ENCODE data around the gene THSD4. TPM values are rescaled to one million over a fixed set of nuclear protein-coding genes. Genes with fewer than 3 reads are reported as not detected.

The THSD4 gene
- total and polyA plus RNA-seq, 9 of the 15 experiments (the other 6 are each of a cell fraction or from before 2014, with no cell fraction given): 0.04 TPM; not detected in 5

DNA sequence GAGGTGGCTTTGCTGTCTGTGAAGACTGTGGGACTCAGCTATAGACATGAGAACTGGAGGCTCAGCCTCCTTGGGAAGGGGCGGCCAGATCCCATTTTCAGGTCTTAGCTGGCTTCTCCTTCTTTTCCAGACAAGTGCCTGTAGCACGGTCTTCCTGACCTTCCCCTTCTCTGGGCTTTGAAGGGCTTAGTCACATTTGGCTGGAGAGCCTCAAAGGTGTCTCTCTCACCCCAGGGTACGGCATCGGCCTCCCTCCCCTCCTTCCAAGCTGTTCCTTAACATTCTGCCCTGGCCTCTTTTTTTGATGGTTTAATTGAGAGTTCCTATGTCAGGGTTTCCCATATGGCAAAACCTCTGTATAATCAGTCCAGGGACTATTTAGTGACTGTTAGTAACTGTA, 242.7 kb downstream of the THSD4 start (continued):
- TF ChIP-seq TEAD4 (IDR thresholded peaks at IDR 0.05; ENCODE audit: low read length): no peak
- TF ChIP-seq TEAD4 (CRISPR knock-in tag; IDR thresholded peaks at IDR 0.05; ENCODE audit: borderline replicate concordance): no peak
- no peak for TF ChIP-seq ZNF3 (CRISPR knock-in tag; IDR thresholded peaks at IDR 0.05)
- TF ChIP-seq, protein P1, sequence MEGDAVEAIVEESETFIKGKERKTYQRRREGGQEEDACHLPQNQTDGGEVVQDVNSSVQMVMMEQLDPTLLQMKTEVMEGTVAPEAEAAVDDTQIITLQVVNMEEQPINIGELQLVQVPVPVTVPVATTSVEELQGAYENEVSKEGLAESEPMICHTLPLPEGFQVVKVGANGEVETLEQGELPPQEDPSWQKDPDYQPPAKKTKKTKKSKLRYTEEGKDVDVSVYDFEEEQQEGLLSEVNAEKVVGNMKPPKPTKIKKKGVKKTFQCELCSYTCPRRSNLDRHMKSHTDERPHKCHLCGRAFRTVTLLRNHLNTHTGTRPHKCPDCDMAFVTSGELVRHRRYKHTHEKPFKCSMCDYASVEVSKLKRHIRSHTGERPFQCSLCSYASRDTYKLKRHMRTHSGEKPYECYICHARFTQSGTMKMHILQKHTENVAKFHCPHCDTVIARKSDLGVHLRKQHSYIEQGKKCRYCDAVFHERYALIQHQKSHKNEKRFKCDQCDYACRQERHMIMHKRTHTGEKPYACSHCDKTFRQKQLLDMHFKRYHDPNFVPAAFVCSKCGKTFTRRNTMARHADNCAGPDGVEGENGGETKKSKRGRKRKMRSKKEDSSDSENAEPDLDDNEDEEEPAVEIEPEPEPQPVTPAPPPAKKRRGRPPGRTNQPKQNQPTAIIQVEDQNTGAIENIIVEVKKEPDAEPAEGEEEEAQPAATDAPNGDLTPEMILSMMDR (IDR thresholded peaks at IDR 0.05 in 2 of 3, conservative IDR thresholded peaks at IDR 0.05 in 1 of 3; ENCODE audit: insufficient read depth in 2 of 3, low read depth in 1 of 3, low read length in 3 of 3): no peak

DNA sequence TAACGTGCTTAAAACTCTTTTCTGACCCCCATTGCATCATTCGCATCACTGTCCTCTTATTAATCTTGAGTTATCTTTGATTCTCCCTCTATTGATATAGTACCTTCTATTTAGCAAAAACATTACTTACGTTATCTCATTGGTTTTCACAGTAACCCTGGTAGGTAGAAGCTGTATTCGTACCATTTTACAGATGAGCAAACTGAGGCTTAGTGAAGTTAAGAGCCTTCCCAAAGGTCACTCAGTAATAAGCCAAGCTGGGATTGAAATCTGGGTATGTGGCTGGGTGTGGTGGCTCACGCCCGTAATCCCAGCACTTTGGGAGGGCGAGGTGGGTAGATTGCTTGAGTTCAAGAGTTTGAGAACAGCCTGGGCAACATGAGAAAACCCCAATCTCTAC, 244.0 kb downstream of the THSD4 start:
- no peaks in the 10 kb centered on the region for H3K79me2 ChIP-seq (ENCODE audit: control insufficient read depth, insufficient read depth, low read length)
- BruUV-seq (replicated peaks): no TSS peak
- in situ Hi-C loops (cut with MboI) (no loop called here), intact Hi-C loops (cut with micrococcal nuclease) (no loop called here)
- H3K4me1 ChIP-seq (replicated peaks in 1 of 2; ENCODE audit: control insufficient read depth in 2 of 2, insufficient read depth in 2 of 2, low read length in 2 of 2): no peaks in the 10 kb centered on the region
- H3K9me3 ChIP-seq (replicated peaks; ENCODE audit: control insufficient read depth, insufficient read depth, low read depth, low read length): no peaks in the 10 kb centered on the region
- 0% methylated on average over 7 of the region's 7 CpGs for WGBS (ENCODE audit: insufficient coverage, low coverage, missing lambda C conversion rate)
- no peak overlapping the region for H2AFZ ChIP-seq (ENCODE audit: low read depth, low read length)
- no peak overlapping the region for H3K9ac ChIP-seq (ENCODE audit: insufficient read depth in 1 of 2, low read depth in 2 of 2, low read length in 2 of 2)
- no peak for TF ChIP-seq KDM2B (CRISPR knock-in tag; IDR thresholded peaks at IDR 0.05)
- no peak for TF ChIP-seq CBX1 (IDR thresholded peaks at IDR 0.05; ENCODE audit: low read depth)
- TF ChIP-seq CEBPG (CRISPR knock-in tag; IDR thresholded peaks at IDR 0.05): no peak
- TF ChIP-seq CEBPG (tag; conservative IDR thresholded peaks at IDR 0.05 in 1 of 2, IDR thresholded peaks at IDR 0.05 in 1 of 2): no peak
- TF ChIP-seq, protein P2, sequence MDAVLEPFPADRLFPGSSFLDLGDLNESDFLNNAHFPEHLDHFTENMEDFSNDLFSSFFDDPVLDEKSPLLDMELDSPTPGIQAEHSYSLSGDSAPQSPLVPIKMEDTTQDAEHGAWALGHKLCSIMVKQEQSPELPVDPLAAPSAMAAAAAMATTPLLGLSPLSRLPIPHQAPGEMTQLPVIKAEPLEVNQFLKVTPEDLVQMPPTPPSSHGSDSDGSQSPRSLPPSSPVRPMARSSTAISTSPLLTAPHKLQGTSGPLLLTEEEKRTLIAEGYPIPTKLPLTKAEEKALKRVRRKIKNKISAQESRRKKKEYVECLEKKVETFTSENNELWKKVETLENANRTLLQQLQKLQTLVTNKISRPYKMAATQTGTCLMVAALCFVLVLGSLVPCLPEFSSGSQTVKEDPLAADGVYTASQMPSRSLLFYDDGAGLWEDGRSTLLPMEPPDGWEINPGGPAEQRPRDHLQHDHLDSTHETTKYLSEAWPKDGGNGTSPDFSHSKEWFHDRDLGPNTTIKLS (IDR thresholded peaks at IDR 0.05; ENCODE audit: borderline replicate concordance, low read depth): no peak
- no peak for TF ChIP-seq CBFB (CRISPR knock-in tag; IDR thresholded peaks at IDR 0.05)
- no peak for TF ChIP-seq FOXK2 (conservative IDR thresholded peaks at IDR 0.05 in 1 of 2, IDR thresholded peaks at IDR 0.05 in 1 of 2; ENCODE audit: low read depth in 2 of 2)
- TF ChIP-seq RBM25 (IDR thresholded peaks at IDR 0.05; ENCODE audit: low read depth, low read length, severe bottlenecking): peak; percentile 64
- no peak for TF ChIP-seq ZNF584 (CRISPR knock-in tag; IDR thresholded peaks at IDR 0.05; ENCODE audit: low read depth)
- no peak for TF ChIP-seq PCBP1 (IDR thresholded peaks at IDR 0.05; ENCODE audit: low read depth, low read length, poor library complexity, severe bottlenecking)
- no peaks in the 10 kb centered on the region for H3K9me1 ChIP-seq (ENCODE audit: control insufficient read depth, insufficient read depth, low read length)
- H4K20me1 ChIP-seq (replicated peaks; ENCODE audit: control insufficient read depth, insufficient read depth, low read length): no peaks in the 10 kb centered on the region
- POLR2A ChIA-PET: no interaction called here
- peaks cover 0 to 15% of the 10 kb centered on the region in 2 experiments; a peak in 1 of 5 replicates for H3K27me3 ChIP-seq (ENCODE audit: control insufficient read depth in 2 of 2, insufficient read depth in 2 of 2, low read length in 2 of 2)
- ATAC-seq (no peak), FAIRE-seq (no peak), DNase-seq (ENCODE audit: extremely low read depth in 1 of 4, low spot score in 3 of 4) (no peak)
- no peak overlapping the region for H3K27ac ChIP-seq (ENCODE audit: extremely low read depth, low read depth, low read length)
- no peaks in the 10 kb centered on the region for H3K36me3 ChIP-seq (ENCODE audit: control insufficient read depth, insufficient read depth, low read length)
- no peak overlapping the region for H3K4me2 ChIP-seq (ENCODE audit: insufficient read depth, low read length)
- CTCF ChIA-PET (ENCODE audit: low intra/inter-chr PET ratio): no interaction called here
- H3K4me3 ChIP-seq: no peak overlapping the region
